Panc1 (cell line): ENCODE data around the gene PER3.

ENCODE experiments used
- CTCF ChIP-seq: fragments of 450-650 bp; IDR thresholded peaks from 2 replicates; pipeline ENCODE4 v1.5.1; 2017; ENCODE audit warnings: mild to moderate bottlenecking
- POLR2AphosphoS5 ChIP-seq: IDR thresholded peaks from 2 replicates; pipeline ENCODE4 v1.6.1; 2012; ENCODE audit warnings: mild to moderate bottlenecking, low read depth, low read length, moderate library complexity
- REST ChIP-seq, 2 experiments: IDR thresholded peaks; 2 replicates each; pipeline ENCODE4 v1.6.1; 2011 to 2012; ENCODE audit warnings: low read depth in 2 of 2, control low read depth in 1 of 2, low read length in 1 of 2, mild to moderate bottlenecking in 1 of 2, moderate library complexity in 1 of 2; ENCODE audit not compliant: insufficient read depth in 1 of 2

GRCh38 chr1:7868070-7868780, 84.1 kb downstream of the PER3 start:
- no peak for TF ChIP-seq POLR2AphosphoS5
- TF ChIP-seq CTCF = no peak
- TF ChIP-seq REST (IDR thresholded peaks at IDR 0.05; ENCODE audit: insufficient read depth in 1 of 2, low read depth in 2 of 2, low read length in 1 of 2) = no peak
